PC-9 (cell line): ENCODE results near the gene NIBAN1. TPM values are rescaled to one million over a fixed set of nuclear protein-coding genes. Genes with fewer than 3 reads are reported as not detected.

Source experiments
- BruUV-seq: library from RNA; stranded (reverse); fragments of 400-500 nt; replicated peaks from 2 replicates; lab custom pipeline; 2021; lab: Mats Ljungman, UMichigan
- CTCF ChIA-PET: fragments of 300-600 bp; sonication (Branson Sonifier 250); formaldehyde crosslinking; loops from one replicate; lab custom pipeline; 2022; ENCODE audit warnings: antibody characterized with exemption; lab: Charles Lee
- POLR2A ChIA-PET: fragments of 300-600 bp; sonication (Branson Sonifier 250); formaldehyde crosslinking; loops from one replicate; lab custom pipeline; 2022; ENCODE audit warnings: antibody characterized with exemption; ENCODE audit not compliant: unreplicated experiment; lab: Charles Lee
- DNase-seq, 2 experiments: peaks; one replicate each; pipeline versions ENCODE4 v3.0.0 to v3.0.0-alpha.2; 2015 to 2022; ENCODE audit warnings: mixed read lengths in 1 of 2
- H2AFZ ChIP-seq: fragments of 200-600 bp; sonication (generic); 2 replicates; pipeline ENCODE4 v1.8.1; 2017; ENCODE audit warnings: antibody characterized with exemption
- H3F3A ChIP-seq: fragments of 200-600 bp; sonication (generic); 2 replicates; pipeline ENCODE4 v1.8.1; 2017; ENCODE audit warnings: antibody characterized with exemption, mild to moderate bottlenecking, low read depth; ENCODE audit not compliant: insufficient read depth
- H3K27ac ChIP-seq: fragments of 200-600 bp; sonication (generic); 2 replicates; pipeline ENCODE4 v1.6.1; 2016; ENCODE audit warnings: mixed run types
- H3K27me3 ChIP-seq: fragments of 200-600 bp; sonication (generic); 2 replicates; pipeline ENCODE4 v1.6.1; 2016; ENCODE audit warnings: low read depth, mixed run types; ENCODE audit not compliant: insufficient read depth
- H3K36me3 ChIP-seq: fragments of 200-600 bp; sonication (generic); 2 replicates; pipeline ENCODE4 v1.6.1; 2016; ENCODE audit warnings: low read depth, mixed run types
- H3K4me1 ChIP-seq: fragments of 200-600 bp; sonication (generic); replicated peaks from 2 replicates; pipeline ENCODE4 v1.6.1; 2016; ENCODE audit warnings: mixed run types; ENCODE audit not compliant: insufficient read depth
- H3K4me2 ChIP-seq: fragments of 200-600 bp; sonication (generic); 2 replicates; pipeline ENCODE4 v1.6.1; 2017; ENCODE audit warnings: mixed run types
- H3K4me3 ChIP-seq: fragments of 200-600 bp; sonication (generic); 2 replicates; pipeline ENCODE4 v1.6.1; 2016; ENCODE audit warnings: mixed run types
- H3K79me2 ChIP-seq: fragments of 200-600 bp; sonication (generic); 2 replicates; pipeline ENCODE4 v1.6.1; 2017; ENCODE audit warnings: low read depth, mixed run types
- H3K9me2 ChIP-seq: fragments of 200-600 bp; sonication (generic); 2 replicates; pipeline ENCODE4 v1.8.1; 2017; ENCODE audit warnings: mild to moderate bottlenecking; ENCODE audit not compliant: insufficient read depth
- H3K9me3 ChIP-seq: fragments of 200-600 bp; sonication (generic); 2 replicates; pipeline ENCODE4 v1.8.1; 2016; ENCODE audit warnings: low read depth; ENCODE audit not compliant: insufficient read depth
- H4K20me1 ChIP-seq: fragments of 200-600 bp; sonication (generic); 2 replicates; pipeline ENCODE4 v1.8.1; 2017; ENCODE audit not compliant: insufficient read depth
- EZH2 ChIP-seq: fragments of 200-600 bp; sonication (generic); IDR thresholded peaks from 2 replicates; pipeline ENCODE4 v1.8.0; 2017; ENCODE audit warnings: antibody characterized with exemption, low read depth
- intact Hi-C: fragments of 100-400 bp; cut with micrococcal nuclease; formaldehyde crosslinking; loops from one replicate; pipeline ENCODE4 v1.10.0; 2022; ENCODE audit not compliant: unreplicated experiment
- total RNA-seq: library from RNA; stranded (reverse); gene quantifications from 2 replicates; pipeline ENCODE4 v1.2.3, GENCODE V29; 2021
- TF ChIP-seq, protein P1 (sequence below): fragments of 200-600 bp; sonication (generic); conservative IDR thresholded peaks from 2 replicates; pipeline ENCODE4 v1.6.1; 2017; ENCODE audit warnings: mixed run types, antibody characterized with exemption, mild to moderate bottlenecking, moderate library complexity

NIBAN1 gene
- total RNA-seq, 1 experiment from 2014 or later, result 29.3 TPM

DNA sequence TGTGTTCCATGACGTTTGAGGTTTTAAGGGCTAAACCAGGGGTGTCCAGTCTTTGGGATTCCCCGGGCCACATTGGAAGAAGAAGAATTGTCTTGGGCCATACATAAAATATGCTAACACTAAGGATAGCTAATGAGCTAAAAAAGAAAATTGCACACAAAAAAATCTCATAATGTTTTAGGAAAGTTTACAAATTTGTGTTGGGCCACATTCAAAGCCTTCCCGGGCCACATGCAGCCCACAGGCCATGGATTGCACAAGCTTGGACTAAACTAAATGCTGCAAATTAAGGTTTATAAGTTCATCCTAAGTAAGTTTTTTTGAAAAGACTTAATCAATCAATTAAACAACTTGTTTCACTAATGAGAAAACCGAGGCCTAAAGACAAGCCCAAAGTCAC lies 21.9 kb downstream of the NIBAN1 start:
- H3F3A ChIP-seq, result peaks cover 5% of the 10 kb centered on the region; the same call in 1 of the 2 replicates
- no peak overlapping the region for H3K27ac ChIP-seq
- intact Hi-C loops, result no loop called here
- peaks cover 4% of the 10 kb centered on the region for H4K20me1 ChIP-seq
- no peak for TF ChIP-seq EZH2
- TF ChIP-seq, protein P1, sequence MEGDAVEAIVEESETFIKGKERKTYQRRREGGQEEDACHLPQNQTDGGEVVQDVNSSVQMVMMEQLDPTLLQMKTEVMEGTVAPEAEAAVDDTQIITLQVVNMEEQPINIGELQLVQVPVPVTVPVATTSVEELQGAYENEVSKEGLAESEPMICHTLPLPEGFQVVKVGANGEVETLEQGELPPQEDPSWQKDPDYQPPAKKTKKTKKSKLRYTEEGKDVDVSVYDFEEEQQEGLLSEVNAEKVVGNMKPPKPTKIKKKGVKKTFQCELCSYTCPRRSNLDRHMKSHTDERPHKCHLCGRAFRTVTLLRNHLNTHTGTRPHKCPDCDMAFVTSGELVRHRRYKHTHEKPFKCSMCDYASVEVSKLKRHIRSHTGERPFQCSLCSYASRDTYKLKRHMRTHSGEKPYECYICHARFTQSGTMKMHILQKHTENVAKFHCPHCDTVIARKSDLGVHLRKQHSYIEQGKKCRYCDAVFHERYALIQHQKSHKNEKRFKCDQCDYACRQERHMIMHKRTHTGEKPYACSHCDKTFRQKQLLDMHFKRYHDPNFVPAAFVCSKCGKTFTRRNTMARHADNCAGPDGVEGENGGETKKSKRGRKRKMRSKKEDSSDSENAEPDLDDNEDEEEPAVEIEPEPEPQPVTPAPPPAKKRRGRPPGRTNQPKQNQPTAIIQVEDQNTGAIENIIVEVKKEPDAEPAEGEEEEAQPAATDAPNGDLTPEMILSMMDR, result no peak
- H3K27me3 ChIP-seq, result no peaks in the 10 kb centered on the region
- no peak for DNase-seq
- BruUV-seq, result no TSS peak
- peaks cover 21% of the 10 kb centered on the region for H3K4me1 ChIP-seq
- no peaks in the 10 kb centered on the region for H3K9me2 ChIP-seq
- H3K4me2 ChIP-seq, result no peak overlapping the region
- ChIA-PET CTCF (no interaction called here), POLR2A (no interaction called here)
- no peak overlapping the region for H2AFZ ChIP-seq
- H3K9me3 ChIP-seq, result no peaks in the 10 kb centered on the region
- no peak overlapping the region for H3K4me3 ChIP-seq
- H3K79me2 ChIP-seq, result no peaks in the 10 kb centered on the region
- no peaks in the 10 kb centered on the region for H3K36me3 ChIP-seq

DNA sequence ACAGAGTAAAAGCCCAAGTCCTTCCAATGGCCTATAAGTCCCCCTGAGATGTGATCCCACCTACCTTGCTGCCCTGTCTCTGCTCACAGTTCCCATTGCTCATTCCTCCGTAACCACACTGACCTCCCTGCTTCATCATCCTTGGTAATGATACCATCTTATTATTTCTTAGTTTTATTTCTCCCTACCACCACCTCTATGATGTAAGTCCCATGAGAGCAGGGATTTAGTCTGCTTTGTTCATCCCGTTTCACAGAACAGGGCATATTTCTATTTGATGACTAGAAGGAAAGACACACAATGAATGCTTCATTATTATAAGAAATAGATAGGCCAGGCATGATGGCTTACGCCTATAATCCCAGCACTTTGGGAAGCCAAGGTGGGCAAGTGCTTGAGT lies 22.5 kb downstream of the NIBAN1 start:
- Histone ChIP-seq H3F3A (peaks cover 5% of the 10 kb centered on the region; the same call in 1 of the 2 replicates), H3K4me1 (peaks cover 21% of the 10 kb centered on the region), H3K27ac (no peak overlapping the region), H3K79me2 (no peaks in the 10 kb centered on the region), H3K9me3 (no peaks in the 10 kb centered on the region), H3K9me2 (0 out of 2 replicates have a peak, but pooled peaks cover 2% of the 10 kb centered on the region), H3K4me2 (no peak overlapping the region), H3K27me3 (no peaks in the 10 kb centered on the region), H3K4me3 (no peak overlapping the region), H2AFZ (no peak overlapping the region), H4K20me1 (peaks cover 4% of the 10 kb centered on the region), H3K36me3 (no peaks in the 10 kb centered on the region)
- no TSS peak for BruUV-seq
- TF ChIP-seq, protein P1, result no peak
- no peak for TF ChIP-seq EZH2
- no peak for DNase-seq
- ChIA-PET POLR2A (no interaction called here), CTCF (no interaction called here)
- intact Hi-C loops, result no loop called here

GRCh38 chr1:184950906-184951305 lies 23.4 kb downstream of the NIBAN1 start:
- intact Hi-C loops, result no loop called here
- no peak for DNase-seq
- ChIA-PET POLR2A (no interaction called here), CTCF (no interaction called here)
- Histone ChIP-seq H3K4me2 (no peak overlapping the region), H3K4me1 (peaks cover 21% of the 10 kb centered on the region), H3K9me2 (0 out of 2 replicates have a peak, but pooled peaks cover 5% of the 10 kb centered on the region), H3K9me3 (no peaks in the 10 kb centered on the region), H3K27me3 (no peaks in the 10 kb centered on the region), H3K36me3 (no peaks in the 10 kb centered on the region), H3K27ac (no peak overlapping the region), H2AFZ (no peak overlapping the region), H3K4me3 (no peak overlapping the region), H4K20me1 (peaks cover 4% of the 10 kb centered on the region), H3F3A (peaks cover 5% of the 10 kb centered on the region; the same call in 1 of the 2 replicates), H3K79me2 (no peaks in the 10 kb centered on the region)
- TF ChIP-seq EZH2, result no peak
- TF ChIP-seq, protein P1, result no peak
- BruUV-seq, result no TSS peak
